ENCODE results near the gene TTC27. TPM values are rescaled to one million over a fixed set of nuclear protein-coding genes. Genes with fewer than 3 reads are reported as not detected.

TTC27 gene
- total RNA-seq, 2 experiments from 2014 or later, result 30.1 to 33.8 TPM

DNA sequence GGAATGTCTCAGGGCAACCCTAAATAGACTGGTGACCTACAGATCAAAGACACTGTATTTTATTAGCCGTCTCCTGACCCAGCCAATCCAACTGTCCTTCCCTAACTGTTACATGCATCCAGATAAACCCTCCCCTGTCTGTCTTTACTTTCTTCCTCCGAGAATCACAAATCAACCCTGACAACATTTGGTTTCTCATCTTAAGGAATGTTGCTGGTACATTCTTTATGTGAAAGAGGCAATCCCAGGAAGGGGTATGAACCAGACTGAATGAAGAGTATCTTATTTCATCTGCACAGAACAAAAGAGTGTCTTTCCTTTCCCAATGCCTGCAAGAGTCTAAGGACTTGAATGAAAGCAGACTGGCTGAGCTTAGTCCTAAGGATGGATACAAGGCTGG, 205.0 kb downstream of the TTC27 start:
- intact Hi-C loops (cut with micrococcal nuclease), result no loop called here
- CTCF ChIA-PET, result no interaction called here
- H3K36me3 Mint-ChIP-seq (ENCODE audit: low read depth), result no peaks in the 10 kb centered on the region

DNA sequence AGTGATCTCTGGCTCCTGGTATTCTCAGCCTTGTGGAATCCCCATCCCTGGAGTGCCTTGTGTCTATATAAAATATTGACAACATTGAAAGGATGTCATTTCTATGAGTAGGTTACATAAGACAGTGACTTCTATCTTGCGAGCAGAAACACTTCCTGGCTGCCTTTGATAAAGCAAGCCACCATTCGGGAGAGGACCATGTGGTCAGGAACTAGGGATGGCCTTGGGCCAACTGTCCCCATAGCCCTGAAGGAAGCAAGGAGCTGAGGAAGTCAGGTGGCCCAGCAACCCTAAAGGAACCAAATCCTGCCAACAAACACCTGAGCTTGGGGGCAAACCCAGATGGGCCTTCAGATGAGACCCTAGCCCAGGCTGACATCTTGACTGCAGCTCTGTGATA, 205.9 kb downstream of the TTC27 start:
- Mint-ChIP-seq H3K27ac (no peak overlapping the region), H3K36me3 (ENCODE audit: low read depth) (no peaks in the 10 kb centered on the region), H3K4me1 (ENCODE audit: low read depth) (no peaks in the 10 kb centered on the region), H3K27me3 (no peaks in the 10 kb centered on the region), H3K4me3 (no peak overlapping the region), H3K9me3 (peaks cover 12% of the 10 kb centered on the region)
- intact Hi-C loops (cut with micrococcal nuclease), result no loop called here
- ChIA-PET POLR2A (no interaction called here), CTCF (no interaction called here)
- no peak for ATAC-seq
- no peak for DNase-seq
- TF ChIP-seq, protein P1, sequence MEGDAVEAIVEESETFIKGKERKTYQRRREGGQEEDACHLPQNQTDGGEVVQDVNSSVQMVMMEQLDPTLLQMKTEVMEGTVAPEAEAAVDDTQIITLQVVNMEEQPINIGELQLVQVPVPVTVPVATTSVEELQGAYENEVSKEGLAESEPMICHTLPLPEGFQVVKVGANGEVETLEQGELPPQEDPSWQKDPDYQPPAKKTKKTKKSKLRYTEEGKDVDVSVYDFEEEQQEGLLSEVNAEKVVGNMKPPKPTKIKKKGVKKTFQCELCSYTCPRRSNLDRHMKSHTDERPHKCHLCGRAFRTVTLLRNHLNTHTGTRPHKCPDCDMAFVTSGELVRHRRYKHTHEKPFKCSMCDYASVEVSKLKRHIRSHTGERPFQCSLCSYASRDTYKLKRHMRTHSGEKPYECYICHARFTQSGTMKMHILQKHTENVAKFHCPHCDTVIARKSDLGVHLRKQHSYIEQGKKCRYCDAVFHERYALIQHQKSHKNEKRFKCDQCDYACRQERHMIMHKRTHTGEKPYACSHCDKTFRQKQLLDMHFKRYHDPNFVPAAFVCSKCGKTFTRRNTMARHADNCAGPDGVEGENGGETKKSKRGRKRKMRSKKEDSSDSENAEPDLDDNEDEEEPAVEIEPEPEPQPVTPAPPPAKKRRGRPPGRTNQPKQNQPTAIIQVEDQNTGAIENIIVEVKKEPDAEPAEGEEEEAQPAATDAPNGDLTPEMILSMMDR (IDR thresholded peaks at IDR 0.05), result no peak

More for the DNA sequence above, 205.0 kb downstream of the TTC27 start:
- Mint-ChIP-seq H3K4me3 (no peak overlapping the region), H3K27ac (no peak overlapping the region), H3K27me3 (no peaks in the 10 kb centered on the region), H3K9me3 (peaks cover 14% of the 10 kb centered on the region), H3K4me1 (ENCODE audit: low read depth) (no peaks in the 10 kb centered on the region)
- POLR2A ChIA-PET, result no interaction called here
- ATAC-seq (no peak), DNase-seq (no peak)
- TF ChIP-seq, protein P1 (IDR thresholded peaks at IDR 0.05), result no peak

DNA sequence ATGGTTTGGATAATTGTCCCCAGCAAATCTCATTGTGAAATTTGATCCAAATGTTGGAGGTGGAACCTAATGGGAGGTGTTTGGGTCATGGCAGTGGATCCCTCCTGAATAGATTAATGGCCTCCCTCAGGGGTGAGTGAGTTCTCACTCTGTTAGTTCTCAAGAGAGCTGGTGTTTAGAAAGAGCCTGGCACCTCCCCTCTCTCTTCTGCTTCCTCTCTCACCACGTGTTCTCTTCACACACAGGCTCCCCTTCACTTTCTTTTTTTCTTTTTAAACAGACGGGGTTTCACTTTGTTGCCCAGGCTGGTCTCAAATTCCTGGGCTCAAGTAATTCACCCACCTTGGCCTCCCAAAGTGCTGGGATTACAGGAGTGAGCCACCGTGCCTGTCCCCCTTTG, 207.3 kb downstream of the TTC27 start:
- Mint-ChIP-seq H3K9me3 (peaks cover 4% of the 10 kb centered on the region), H3K27me3 (no peaks in the 10 kb centered on the region), H3K4me1 (ENCODE audit: low read depth) (no peaks in the 10 kb centered on the region), H3K4me3 (no peak overlapping the region), H3K36me3 (ENCODE audit: low read depth) (no peaks in the 10 kb centered on the region), H3K27ac (no peak overlapping the region)
- TF ChIP-seq, protein P1 (IDR thresholded peaks at IDR 0.05), result no peak
- ATAC-seq (no peak), DNase-seq (no peak)
- ChIA-PET CTCF (no interaction called here), POLR2A (no interaction called here)
- intact Hi-C loops (cut with micrococcal nuclease), result no loop called here

DNA sequence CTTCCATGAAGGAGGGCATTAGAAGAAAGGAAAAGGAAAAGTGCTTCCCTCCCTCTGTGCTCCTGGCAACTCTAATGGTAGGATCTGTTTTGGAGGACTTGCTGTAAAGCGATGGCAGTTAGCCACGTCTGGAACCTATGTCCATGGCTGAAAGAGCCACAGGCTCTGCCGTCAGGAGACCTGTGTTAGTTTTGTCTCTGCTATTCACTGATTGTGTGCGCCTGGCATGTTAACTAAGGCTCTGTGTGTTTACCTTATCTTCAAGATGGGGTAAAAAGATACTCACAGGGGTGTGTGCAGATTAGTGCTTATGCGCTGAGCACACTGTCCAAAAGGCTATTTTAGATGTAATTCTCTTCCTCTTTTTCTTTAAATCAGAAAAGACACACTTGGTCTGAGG, 209.1 kb downstream of the TTC27 start:
- Mint-ChIP-seq H3K9me3 (no peaks in the 10 kb centered on the region), H3K27me3 (no peaks in the 10 kb centered on the region), H3K4me1 (ENCODE audit: low read depth) (no peaks in the 10 kb centered on the region), H3K36me3 (ENCODE audit: low read depth) (no peaks in the 10 kb centered on the region), H3K4me3 (no peak overlapping the region), H3K27ac (no peak overlapping the region)
- CTCF ChIA-PET, result no interaction called here
- TF ChIP-seq, protein P1 (IDR thresholded peaks at IDR 0.05), result no peak
- POLR2A ChIA-PET, result no interaction called here
- intact Hi-C loops (cut with micrococcal nuclease), result no loop called here
- ATAC-seq (no peak), DNase-seq (no peak)

DNA sequence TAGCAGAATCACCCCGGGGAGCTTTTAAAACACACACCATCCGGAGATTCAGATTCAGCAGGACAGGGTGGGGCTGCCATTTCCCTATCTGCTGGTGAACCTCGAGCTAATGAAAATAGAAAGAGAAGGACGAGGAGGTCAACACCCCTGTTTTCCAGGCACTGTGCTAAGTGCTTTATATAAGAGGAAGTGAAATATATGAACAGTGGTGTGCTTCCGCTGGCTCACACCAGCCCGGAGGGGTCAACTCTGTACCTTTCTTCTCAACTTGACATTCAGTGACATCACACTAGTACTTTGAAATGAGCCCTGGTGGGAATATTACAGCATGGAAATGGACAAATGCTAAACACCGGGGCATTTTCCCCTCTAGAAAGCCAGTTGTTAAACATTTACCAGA, 210.6 kb downstream of the TTC27 start:
- CTCF ChIA-PET, result no interaction called here
- Mint-ChIP-seq H3K4me3 (no peak overlapping the region), H3K4me1 (ENCODE audit: low read depth) (no peaks in the 10 kb centered on the region), H3K27ac (no peak overlapping the region), H3K36me3 (ENCODE audit: low read depth) (no peaks in the 10 kb centered on the region), H3K9me3 (no peaks in the 10 kb centered on the region), H3K27me3 (no peaks in the 10 kb centered on the region)
- ATAC-seq (no peak), DNase-seq (no peak)
- POLR2A ChIA-PET, result no interaction called here
- intact Hi-C loops (cut with micrococcal nuclease), result no loop called here
- TF ChIP-seq, protein P1 (IDR thresholded peaks at IDR 0.05), result no peak
